GM12891 (cell line): ENCODE results near the gene NEMP2.

Experiments used
- POLR2A ChIP-seq: IDR thresholded peaks from 2 replicates; pipeline ENCODE4 v1.6.1; 2011; ENCODE audit warnings: low read depth, low read length, control low read depth
- POLR2AphosphoS5 ChIP-seq: IDR thresholded peaks from 2 replicates; pipeline ENCODE4 v1.6.1; 2011; ENCODE audit warnings: low read depth, low read length, control low read depth

DNA sequence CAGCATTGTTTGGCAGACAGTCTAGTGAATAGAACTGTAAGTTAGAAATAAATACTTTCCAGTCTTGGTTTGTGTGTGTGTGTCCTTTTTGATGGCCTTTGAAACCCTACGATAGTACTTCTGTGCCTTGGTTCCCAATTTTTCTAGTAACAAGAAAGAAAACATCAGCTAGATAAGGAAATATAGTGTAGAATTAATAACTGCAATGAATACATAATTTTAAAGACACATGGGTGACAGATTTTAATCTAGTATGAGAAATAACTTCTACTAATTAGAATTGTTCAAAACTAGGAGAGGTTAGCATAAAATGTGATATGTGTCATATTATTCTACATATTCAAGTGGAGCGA is 44.5 kb upstream of the NEMP2 start:
- TF ChIP-seq POLR2AphosphoS5 = no peak
- no peak for TF ChIP-seq POLR2A
